GM21737 (cell line): ENCODE data around the gene SAMD4A.

ENCODE experiments used
- ATAC-seq: cut with Tn5 transposase; IDR thresholded peaks from one replicate; pipeline ENCODE4 v1.9.1; 2021; ENCODE audit warnings: mild to moderate bottlenecking, moderate library complexity; ENCODE audit not compliant: unreplicated experiment

SAMD4A gene

GRCh38 chr14:54812617-54813016, 245.7 kb downstream of the SAMD4A start:
- ATAC-seq: no peak

- no peak for ATAC-seq
These were observed 246.2 kb downstream of the SAMD4A start for GRCh38 chr14:54813081-54813480.

GRCh38 chr14:54814076-54814475, 247.1 kb downstream of the SAMD4A start:
- no peak for ATAC-seq

- no peak for ATAC-seq
These were observed 248.1 kb downstream of the SAMD4A start for GRCh38 chr14:54815016-54815415.

GRCh38 chr14:54815515-54815914, 248.6 kb downstream of the SAMD4A start:
- ATAC-seq: no peak

- no peak for ATAC-seq
These were observed 249.5 kb downstream of the SAMD4A start for GRCh38 chr14:54816450-54816849.

GRCh38 chr14:54817506-54817905, 250.6 kb downstream of the SAMD4A start:
- no peak for ATAC-seq

- ATAC-seq: no peak
These were observed 251.5 kb downstream of the SAMD4A start for GRCh38 chr14:54818201-54819133.

- no peak for ATAC-seq
These were observed 255.8 kb downstream of the SAMD4A start for GRCh38 chr14:54822685-54823084.

GRCh38 chr14:54823757-54824549, 257.0 kb downstream of the SAMD4A start:
- ATAC-seq: no peak

GRCh38 chr14:54828037-54828436, 261.1 kb downstream of the SAMD4A start:
- ATAC-seq: no peak

- ATAC-seq: no peak
These were observed 262.7 kb downstream of the SAMD4A start for GRCh38 chr14:54829486-54830224.

- no peak for ATAC-seq
These were observed 263.7 kb downstream of the SAMD4A start for GRCh38 chr14:54830650-54831049.

- ATAC-seq: no peak
These were observed 267.2 kb downstream of the SAMD4A start for GRCh38 chr14:54834081-54834480.

GRCh38 chr14:54834727-54835126, 267.8 kb downstream of the SAMD4A start:
- no peak for ATAC-seq

GRCh38 chr14:54836231-54836630, 269.3 kb downstream of the SAMD4A start:
- no peak for ATAC-seq

- ATAC-seq: no peak
These were observed 270.7 kb downstream of the SAMD4A start for GRCh38 chr14:54837508-54838149.

- ATAC-seq: no peak
These were observed 272.1 kb downstream of the SAMD4A start for GRCh38 chr14:54838931-54839512.

- no peak for ATAC-seq
These were observed 272.8 kb downstream of the SAMD4A start for GRCh38 chr14:54839701-54840119.

GRCh38 chr14:54840336-54840735, 273.4 kb downstream of the SAMD4A start:
- no peak for ATAC-seq
